Measurements from ENCODE around the gene ITGA8. TPM values are rescaled to one million over a fixed set of nuclear protein-coding genes. Genes with fewer than 3 reads are reported as not detected.

Gene ITGA8
- total RNA-seq, 1 donor from 2014 or later: 1.7 TPM

- DNase-seq: peak; percentile 53
- TF ChIP-seq CTCF (IDR thresholded peaks at IDR 0.05; ENCODE audit: borderline replicate concordance): no peak
- Histone ChIP-seq H3K27ac (replicated peaks) (no peak overlapping the region), H3K9me3 (replicated peaks) (no peaks in the 10 kb centered on the region), H3K4me3 (no peak overlapping the region), H3K27me3 (ENCODE audit: low read depth) (no peaks in the 10 kb centered on the region), H3K36me3 (no peaks in the 10 kb centered on the region), H3K4me1 (no peaks in the 10 kb centered on the region)
- intact Hi-C loops (cut with micrococcal nuclease): no loop called here
Observed at GRCh38 chr10:15745751-15746150, 26.0 kb upstream of the ITGA8 start.

- Histone ChIP-seq H3K36me3 (no peaks in the 10 kb centered on the region), H3K4me1 (no peaks in the 10 kb centered on the region), H3K9me3 (replicated peaks) (no peaks in the 10 kb centered on the region), H3K27ac (replicated peaks) (no peak overlapping the region), H3K27me3 (ENCODE audit: low read depth) (no peaks in the 10 kb centered on the region), H3K4me3 (no peak overlapping the region)
- intact Hi-C loops (cut with micrococcal nuclease): no loop called here
- peak; percentile 60 for TF ChIP-seq CTCF (IDR thresholded peaks at IDR 0.05; ENCODE audit: borderline replicate concordance)
- no peak for DNase-seq
Observed at GRCh38 chr10:15744217-15744865, 24.6 kb upstream of the ITGA8 start.

DNA sequence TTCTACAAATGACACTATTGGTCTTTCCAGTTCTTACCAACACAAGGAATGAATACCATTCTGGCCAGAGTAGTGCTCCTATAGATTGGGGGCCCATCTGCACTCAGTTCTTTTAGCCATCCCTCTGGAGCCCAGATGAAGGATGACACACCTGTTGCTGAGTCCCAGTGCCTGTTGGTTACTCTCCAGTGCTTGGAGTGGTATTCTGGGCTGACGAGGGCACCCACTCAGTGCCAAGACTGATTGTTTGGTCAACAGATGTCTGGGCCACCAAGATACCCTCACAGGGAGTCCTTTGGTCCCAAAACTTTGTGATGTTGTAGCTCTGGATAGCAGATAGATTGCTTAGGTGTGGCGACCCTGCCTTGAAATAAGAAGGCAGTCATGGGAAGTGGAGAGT is 23.7 kb upstream of the ITGA8 start:
- no peak overlapping the region for H3K27ac ChIP-seq (replicated peaks)
- no peak overlapping the region for H3K4me3 ChIP-seq
- no peak for TF ChIP-seq CTCF (IDR thresholded peaks at IDR 0.05; ENCODE audit: borderline replicate concordance)
- DNase-seq: no peak
- intact Hi-C loops (cut with micrococcal nuclease): no loop called here
- no peaks in the 10 kb centered on the region for H3K36me3 ChIP-seq
- no peaks in the 10 kb centered on the region for H3K27me3 ChIP-seq (ENCODE audit: low read depth)
- no peaks in the 10 kb centered on the region for H3K9me3 ChIP-seq (replicated peaks)
- no peaks in the 10 kb centered on the region for H3K4me1 ChIP-seq

DNA sequence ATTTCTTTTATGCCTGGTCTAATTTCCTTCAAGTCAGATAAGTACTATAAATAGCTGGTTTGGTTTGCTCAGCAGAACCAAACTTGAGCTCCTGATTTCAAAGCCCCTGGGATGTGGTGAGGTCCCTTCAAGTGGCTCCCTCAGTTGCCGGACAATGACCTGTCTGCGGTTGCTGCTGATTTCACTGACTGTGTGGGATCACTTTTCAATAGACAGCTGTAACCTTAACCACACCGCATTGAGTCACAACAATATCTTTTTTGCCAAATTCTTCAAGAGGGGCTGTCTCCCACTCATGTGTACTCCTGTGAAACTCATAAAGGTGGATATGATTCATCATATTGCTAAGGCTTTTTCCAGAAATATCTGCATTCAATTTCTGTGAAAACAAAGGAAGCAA is 23.1 kb upstream of the ITGA8 start:
- intact Hi-C loops (cut with micrococcal nuclease): no loop called here
- no peaks in the 10 kb centered on the region for H3K4me1 ChIP-seq
- no peaks in the 10 kb centered on the region for H3K27me3 ChIP-seq (ENCODE audit: low read depth)
- no peak for DNase-seq
- no peak overlapping the region for H3K27ac ChIP-seq (replicated peaks)
- no peaks in the 10 kb centered on the region for H3K36me3 ChIP-seq
- no peaks in the 10 kb centered on the region for H3K9me3 ChIP-seq (replicated peaks)
- no peak for TF ChIP-seq CTCF (IDR thresholded peaks at IDR 0.05; ENCODE audit: borderline replicate concordance)
- no peak overlapping the region for H3K4me3 ChIP-seq

- Histone ChIP-seq H3K27ac (replicated peaks) (no peak overlapping the region), H3K27me3 (ENCODE audit: low read depth) (no peaks in the 10 kb centered on the region), H3K4me3 (no peak overlapping the region), H3K9me3 (replicated peaks) (no peaks in the 10 kb centered on the region), H3K4me1 (peaks cover 4% of the 10 kb centered on the region), H3K36me3 (no peaks in the 10 kb centered on the region)
- TF ChIP-seq CTCF (IDR thresholded peaks at IDR 0.05; ENCODE audit: borderline replicate concordance): no peak
- DNase-seq: no peak
- intact Hi-C loops (cut with micrococcal nuclease): no loop called here
Observed at GRCh38 chr10:15742102-15742501, 22.4 kb upstream of the ITGA8 start.

Measured in left ventricle myocardium inferior (tissue), 1 donor.